H7 (cell line): ENCODE data around the gene NANP. TPM values are rescaled to one million over a fixed set of nuclear protein-coding genes. Genes with fewer than 3 reads are reported as not detected.
A peak's percentile ranks its signal among the peaks of the same experiment; 100 is the strongest.
"Not testable (repeated sequence)": the region's sequence is repeated elsewhere in the genome, so short reads cannot be mapped to it uniquely, and the experiment has no call there.

Source experiments
- DNase-seq: peaks from one replicate; pipeline ENCODE4 v3.0.0; 2012
- H3K27me3 ChIP-seq: 2 replicates; pipeline ENCODE4 v1.6.0; 2011; ENCODE audit warnings: mild to moderate bottlenecking, low read length; ENCODE audit not compliant: control insufficient read depth, insufficient read depth
- H3K36me3 ChIP-seq: replicated peaks from 2 replicates; pipeline ENCODE4 v1.5.1; 2011; ENCODE audit warnings: low read length; ENCODE audit not compliant: control insufficient read depth, insufficient read depth
- H3K4me3 ChIP-seq: 2 replicates; pipeline ENCODE4 v1.5.1; 2011; ENCODE audit warnings: low read depth, mild to moderate bottlenecking, control low read depth, low read length, moderate library complexity; ENCODE audit not compliant: insufficient read depth
- total RNA-seq: library from RNA; depleted of rRNA; stranded (reverse); fragments of >200 nt; shearing (Covaris generic); gene quantifications from 2 replicates; pipeline ENCODE4 v1.2.3, GENCODE V29; 2014; rRNA removed

Gene NANP, protein sequence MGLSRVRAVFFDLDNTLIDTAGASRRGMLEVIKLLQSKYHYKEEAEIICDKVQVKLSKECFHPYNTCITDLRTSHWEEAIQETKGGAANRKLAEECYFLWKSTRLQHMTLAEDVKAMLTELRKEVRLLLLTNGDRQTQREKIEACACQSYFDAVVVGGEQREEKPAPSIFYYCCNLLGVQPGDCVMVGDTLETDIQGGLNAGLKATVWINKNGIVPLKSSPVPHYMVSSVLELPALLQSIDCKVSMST
- 7.0 and 7.2 TPM in 2 replicates for total RNA-seq

DNA sequence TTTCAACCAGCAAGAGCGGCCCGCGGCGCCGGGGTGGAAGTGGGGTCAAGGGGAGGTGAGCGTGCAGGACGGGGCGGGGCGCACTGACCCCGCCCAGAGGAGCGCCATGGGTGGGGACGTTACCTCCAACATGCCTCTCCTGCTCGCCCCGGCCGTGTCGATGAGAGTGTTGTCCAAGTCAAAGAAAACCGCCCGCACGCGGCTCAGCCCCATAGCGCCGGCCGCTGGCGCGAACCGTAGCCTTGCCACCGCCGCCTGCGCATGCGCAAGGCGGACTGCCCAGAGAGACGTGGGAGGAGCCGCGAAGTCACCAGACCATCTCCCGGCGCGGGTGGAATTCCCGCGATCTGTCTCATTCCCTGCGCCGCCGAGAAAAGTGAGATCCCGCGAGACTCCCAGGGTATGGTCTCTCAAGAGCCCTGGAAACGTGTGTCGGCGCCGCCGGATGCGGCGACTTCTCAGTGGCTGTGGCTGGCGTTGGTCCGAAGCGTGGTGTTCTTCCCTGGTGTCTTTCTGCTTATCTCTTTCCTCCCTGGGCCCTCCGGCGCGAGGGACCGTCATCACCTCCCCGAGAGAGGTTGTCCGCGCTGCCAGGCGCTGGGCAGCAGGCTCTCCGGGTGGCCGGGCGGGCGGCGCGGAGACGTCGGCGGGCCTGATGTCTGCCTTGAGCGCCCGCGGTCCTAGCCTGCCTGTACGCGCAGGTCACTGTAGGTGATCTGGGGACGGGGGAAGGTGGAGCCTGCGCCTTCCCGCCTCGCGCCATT, at the start of gene NANP:
Gene NANP (minus strand): TSS at position 279 of the 764 bp plus-strand sequence. CDS start 66 bp downstream, at position 213.
- no peaks in the 10 kb centered on the region for H3K36me3 ChIP-seq
- peak; percentile 94 for DNase-seq
- peak within 1 kb of the TSS; percentile 81 for H3K4me3 ChIP-seq
- peaks cover 4% of the 10 kb centered on the region; the same call in 1 of the 2 replicates for H3K27me3 ChIP-seq

DNA sequence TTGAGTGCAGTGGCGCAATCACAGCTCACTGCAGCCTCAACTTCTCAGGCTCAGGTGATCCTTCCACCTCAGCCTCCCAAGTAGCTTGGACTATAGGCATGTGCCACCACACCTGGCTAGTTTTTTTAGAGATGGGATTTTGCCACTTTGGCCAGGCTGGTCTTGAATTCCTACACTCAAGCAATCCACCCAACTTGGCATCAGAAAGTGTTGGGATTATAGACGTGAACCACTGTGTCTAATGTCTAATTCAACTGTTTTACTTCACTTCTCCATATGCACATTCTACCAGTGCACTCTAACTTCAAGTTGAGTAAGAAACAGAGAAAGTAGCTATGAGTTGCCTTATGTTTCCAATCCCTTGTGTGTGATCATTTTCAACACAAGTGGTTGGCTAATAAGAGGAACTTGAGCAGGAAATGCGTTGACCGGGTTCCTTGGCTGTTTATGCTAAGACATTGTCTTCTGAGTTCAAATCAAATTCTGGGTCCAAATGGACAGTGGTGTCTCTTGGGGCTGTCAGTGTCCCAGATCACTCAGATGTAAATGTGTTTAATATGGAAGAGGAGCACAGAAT, 48.9 kb upstream of the NANP start:
- Histone ChIP-seq H3K27me3 (no peaks in the 10 kb centered on the region), H3K4me3 (no peak overlapping the region), H3K36me3 (peaks cover 24% of the 10 kb centered on the region)
- no peak for DNase-seq

DNA sequence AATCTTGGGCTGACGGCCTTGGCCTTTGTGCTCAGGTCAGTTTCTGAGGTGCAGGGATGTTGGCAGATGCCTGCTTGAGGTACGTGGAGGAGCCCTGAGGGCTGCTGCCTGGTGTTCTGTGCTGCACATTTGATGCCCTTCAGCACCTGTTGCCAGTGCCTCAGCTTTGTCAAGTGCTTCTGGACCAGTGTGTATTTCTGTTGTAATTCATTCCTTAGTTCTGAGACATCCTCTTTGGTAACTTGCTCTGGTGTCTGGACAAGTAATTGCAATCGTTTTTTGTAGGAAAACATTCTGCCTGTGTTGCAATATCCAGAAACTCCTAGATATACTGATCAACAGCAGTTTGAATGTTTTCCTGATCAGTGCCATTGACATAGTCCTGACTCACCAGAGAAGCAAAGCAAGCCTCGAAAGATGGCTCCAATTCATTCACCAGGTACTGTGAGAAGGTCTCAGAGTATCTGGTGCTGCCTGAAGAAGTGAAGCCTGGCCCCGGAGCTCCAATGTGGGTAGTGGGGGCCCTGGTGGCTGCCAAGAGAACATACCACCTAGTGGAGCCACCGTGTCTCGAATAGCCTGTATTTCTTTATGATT, 46.1 kb upstream of the NANP start:
- peak; percentile 55 for DNase-seq

DNA sequence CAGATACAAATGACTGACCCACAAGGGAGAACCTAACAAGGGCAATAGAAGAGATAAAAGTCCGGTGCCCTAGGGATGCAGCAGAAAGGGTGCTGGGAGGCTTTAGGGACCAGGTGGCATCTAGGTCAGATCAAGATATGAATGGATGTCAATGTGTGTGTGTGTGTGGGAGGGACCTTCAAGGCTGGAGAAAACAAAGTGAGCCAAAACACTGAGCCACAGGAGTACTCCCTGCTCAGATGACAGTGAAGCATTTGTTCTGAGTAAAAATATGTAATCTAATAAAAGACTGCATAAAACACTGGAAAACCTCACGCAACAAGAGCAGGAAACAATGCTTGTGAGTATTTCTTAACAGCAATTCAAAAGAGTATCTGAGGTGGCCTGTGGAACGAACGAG, 44.6 kb upstream of the NANP start:
- no peak for DNase-seq
- Histone ChIP-seq H3K27me3 (no peaks in the 10 kb centered on the region), H3K36me3 (no peaks in the 10 kb centered on the region), H3K4me3 (no peak overlapping the region)

More for the DNA sequence above, 46.1 kb upstream of the NANP start:
- no peak overlapping the region for H3K4me3 ChIP-seq
- H3K36me3 ChIP-seq, result peaks cover 7% of the 10 kb centered on the region
- no peaks in the 10 kb centered on the region for H3K27me3 ChIP-seq

DNA sequence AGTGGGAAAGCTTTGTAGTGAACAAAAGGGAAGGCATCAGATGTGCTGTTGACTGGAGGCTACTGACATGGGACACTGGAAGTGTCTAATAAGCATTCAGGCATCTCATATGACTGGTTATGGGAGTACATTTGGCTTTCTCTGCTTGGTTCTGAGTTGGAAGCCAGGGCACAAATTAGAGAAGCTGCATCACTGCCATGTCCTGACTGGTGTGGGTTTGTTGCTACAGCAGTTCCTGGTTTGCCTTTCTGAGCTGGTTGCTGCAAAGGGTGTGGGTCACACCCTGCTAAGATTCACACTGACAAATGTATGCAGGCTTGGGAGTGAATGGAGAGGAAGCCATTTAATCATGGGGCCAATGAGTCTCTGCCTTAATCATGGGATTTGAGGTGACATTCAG, 36.2 kb upstream of the NANP start:
- no peak for DNase-seq

DNA sequence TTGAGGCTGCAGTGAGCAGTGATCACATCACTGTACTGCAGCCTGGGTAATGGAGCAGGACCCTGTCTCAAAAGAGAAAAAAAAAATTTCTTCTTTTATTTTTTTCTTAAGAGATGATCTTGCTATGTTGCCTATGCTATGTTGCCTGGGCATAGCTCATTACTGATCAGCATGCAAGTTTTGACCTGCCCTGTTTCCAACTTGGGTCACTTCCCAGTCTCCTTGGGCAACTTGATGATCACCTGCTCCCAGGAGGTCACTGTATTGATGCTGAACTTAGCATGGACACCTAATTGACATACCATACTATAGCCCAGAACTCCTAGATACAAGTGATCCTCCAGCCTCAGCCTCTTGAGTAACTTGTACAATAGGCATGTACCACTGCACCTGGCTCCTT, 30.7 kb upstream of the NANP start:
- H3K4me3 ChIP-seq, result no peak overlapping the region
- DNase-seq, result no peak
- H3K36me3 ChIP-seq, result no peaks in the 10 kb centered on the region
- H3K27me3 ChIP-seq, result no peaks in the 10 kb centered on the region

More for the DNA sequence above, 36.2 kb upstream of the NANP start:
- Histone ChIP-seq H3K4me3 (no peak overlapping the region), H3K27me3 (no peaks in the 10 kb centered on the region), H3K36me3 (no peaks in the 10 kb centered on the region)

DNA sequence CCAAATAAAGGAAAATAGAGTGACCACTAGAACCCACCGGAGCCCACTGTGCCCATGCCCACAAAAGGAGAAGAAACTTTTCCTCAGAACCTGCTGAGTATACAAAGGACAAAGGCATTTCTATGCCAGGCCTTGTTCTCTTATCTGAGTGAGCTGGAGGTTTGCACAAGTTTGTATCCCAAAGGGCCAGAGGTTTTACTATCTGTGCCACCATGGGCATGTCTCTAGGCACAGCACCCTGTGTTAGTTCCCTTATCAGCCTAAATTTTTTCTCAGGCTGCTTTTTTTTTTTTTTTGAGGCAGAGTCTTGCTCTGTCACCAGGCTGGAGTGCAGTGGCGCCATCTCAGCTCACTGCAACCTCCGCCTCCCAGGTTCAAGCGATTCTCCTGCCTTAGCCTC, 29.1 kb upstream of the NANP start:
- DNase-seq, H3K27me3 ChIP-seq, H3K36me3 ChIP-seq, H3K4me3 ChIP-seq: not testable (repeated sequence)

DNA sequence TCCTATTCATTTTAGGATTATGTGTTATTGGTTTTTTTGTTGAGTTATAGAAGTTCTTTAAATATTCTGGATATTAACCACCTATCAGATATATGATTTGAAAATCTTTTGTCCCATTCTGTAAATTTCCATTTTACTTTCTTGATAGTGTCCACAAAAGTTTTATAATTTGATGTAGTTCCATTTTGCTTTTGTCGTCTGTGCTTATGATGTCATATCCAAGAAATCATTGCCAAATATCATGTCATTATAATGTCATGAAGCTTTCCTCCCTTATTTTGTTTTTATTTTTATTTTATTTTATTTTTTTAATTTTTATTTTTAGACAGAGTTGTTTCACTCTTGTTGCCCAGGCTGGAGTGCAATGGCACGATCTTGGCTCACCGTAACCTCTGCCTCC, 21.0 kb upstream of the NANP start:
- Histone ChIP-seq H3K27me3 (no peaks in the 10 kb centered on the region), H3K36me3 (peaks cover 3% of the 10 kb centered on the region; the same call in 1 of the 2 replicates), H3K4me3 (no peak overlapping the region)
- no peak for DNase-seq

DNA sequence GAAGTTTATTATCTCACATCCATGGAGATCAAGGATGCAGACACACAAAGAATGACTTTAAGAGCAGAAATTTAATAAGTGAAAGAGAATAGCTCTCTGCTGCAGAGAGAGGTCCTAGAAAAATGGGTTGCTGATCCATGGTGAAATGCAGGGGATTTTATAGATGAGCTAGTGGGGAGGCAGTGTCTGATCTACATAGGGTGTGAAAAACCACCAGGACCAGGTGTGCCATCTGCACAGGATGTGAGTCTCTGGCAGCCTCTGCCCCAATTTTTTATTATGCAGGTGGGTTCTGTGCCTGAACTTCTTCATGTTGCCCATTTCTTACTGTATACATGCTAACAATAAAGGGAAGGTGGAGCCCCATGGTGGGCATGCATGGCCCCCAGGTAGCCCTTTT, 19.9 kb upstream of the NANP start:
- H3K4me3 ChIP-seq, result no peak overlapping the region
- DNase-seq, result no peak
- peaks cover 3% of the 10 kb centered on the region; the same call in 1 of the 2 replicates for H3K36me3 ChIP-seq
- no peaks in the 10 kb centered on the region for H3K27me3 ChIP-seq

DNA sequence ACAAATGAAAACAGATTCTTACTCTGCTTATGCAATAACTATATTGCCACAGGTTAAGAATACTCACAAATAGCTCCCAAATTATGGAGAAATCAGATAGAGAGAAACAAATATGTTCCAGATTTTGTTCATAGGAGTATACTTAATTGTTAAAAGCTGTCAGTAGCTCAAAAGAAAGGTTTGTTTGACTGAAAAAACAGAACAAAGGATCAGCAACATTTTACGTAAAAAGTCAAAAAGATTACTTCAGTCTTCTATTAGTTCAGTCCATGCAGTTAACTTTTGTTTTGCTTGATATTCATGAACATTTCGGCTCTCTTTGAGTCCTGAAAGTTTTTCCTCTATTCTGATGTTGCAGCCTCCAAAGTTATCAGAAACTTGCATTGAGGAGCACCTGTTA, 13.4 kb upstream of the NANP start:
- DNase-seq, result no peak
- peaks cover 1% of the 10 kb centered on the region for H3K36me3 ChIP-seq
- H3K4me3 ChIP-seq, result no peak overlapping the region

DNA sequence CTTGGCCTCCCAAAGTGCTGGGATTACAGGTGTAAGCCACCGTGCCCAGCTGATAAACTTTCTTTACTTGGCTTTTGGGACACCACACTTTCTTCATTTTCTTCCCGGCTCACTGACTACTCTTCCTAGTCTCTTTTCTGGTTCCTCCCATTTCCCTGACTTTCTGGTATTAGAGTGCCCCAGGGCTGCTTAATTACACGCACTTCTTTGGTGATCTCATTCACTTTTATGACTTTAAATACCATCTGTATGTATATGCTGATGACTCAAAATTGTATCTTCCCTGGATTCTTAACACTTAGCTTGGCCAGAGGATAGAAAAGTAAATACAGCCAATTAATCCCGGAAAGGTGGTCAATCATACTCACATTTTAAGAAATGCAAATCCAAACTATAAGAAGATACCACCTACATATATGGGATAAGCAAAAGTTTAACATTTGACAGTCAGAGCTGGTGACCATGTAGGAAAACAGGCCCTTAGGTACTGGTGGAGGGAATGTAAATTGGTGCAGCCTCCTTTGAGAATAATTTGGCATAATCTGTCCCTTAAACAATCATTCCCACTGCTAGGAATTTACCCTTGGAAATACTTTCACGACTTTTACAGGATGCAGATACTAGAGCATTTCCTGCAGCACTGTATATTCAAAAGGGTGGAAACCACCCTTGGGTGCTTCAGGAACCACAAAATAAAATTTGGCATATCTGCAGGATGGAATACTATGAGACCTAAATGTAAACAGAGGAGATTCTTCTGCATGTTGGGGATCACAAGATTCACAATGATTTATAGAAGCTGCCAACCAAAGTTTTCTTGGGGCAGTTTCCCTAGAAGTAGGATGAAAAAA, 9.4 kb upstream of the NANP start:
- Histone ChIP-seq H3K36me3 (peaks cover 1% of the 10 kb centered on the region), H3K27me3 (no peaks in the 10 kb centered on the region), H3K4me3 (no peak overlapping the region)
- DNase-seq, result no peak

More for the DNA sequence above, 13.4 kb upstream of the NANP start:
- no peaks in the 10 kb centered on the region for H3K27me3 ChIP-seq

DNA sequence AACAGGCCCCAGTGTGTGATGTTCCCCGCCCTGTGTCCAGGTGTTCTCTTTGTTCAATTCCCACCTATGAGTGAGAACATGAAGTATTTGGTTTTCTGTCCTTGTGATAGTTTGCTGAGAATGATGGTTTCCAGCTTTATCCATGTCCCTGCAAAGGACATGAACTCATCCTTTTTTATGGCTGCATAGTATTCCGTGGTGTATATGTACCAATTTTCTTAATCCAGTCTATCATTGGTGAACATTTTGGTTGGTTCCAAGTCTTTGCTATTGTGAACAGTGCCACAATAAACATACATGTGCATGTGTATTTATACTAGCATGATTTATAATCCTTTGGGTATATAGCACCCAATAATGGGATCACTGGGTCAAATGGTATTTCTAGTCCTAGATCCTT, 6.8 kb upstream of the NANP start:
- not testable (repeated sequence) for DNase-seq, H3K4me3 ChIP-seq, H3K36me3 ChIP-seq, H3K27me3 ChIP-seq

DNA sequence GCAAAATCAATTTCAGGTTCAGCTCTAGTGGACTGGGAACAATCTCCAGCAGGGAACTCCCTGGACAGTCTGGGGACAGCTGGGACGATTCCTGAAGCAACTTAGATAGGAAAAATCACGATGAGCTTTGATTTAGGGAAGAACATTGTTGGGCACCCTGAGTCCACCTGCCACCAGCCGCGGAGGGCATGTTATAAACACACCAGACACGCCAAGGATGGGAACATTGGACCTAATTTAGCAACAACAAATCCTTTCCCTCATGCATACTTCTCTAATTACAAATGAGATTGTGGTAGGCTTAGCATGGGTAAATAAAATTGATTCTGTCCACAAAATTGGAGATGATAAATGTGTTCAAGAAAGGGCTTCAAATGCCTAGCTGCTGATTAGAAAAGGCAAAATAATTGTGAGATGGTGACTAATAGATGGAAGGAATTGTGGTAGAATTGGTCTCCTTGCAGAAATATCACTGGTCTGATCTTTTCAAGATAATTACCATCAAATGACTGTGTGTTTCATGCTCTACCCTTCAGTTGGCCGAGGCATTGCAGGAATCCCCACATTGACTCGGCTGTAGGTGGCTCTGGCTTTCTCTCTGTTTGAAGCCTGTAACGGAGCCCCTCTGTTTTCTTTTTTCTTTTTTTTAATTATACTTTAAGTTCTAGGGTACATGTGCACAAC, 6.1 kb upstream of the NANP start:
- DNase-seq, result no peak
- H3K36me3 ChIP-seq, result no peaks in the 10 kb centered on the region; the same call in 1 of the 2 replicates
- H3K4me3 ChIP-seq, result no peak overlapping the region
- H3K27me3 ChIP-seq, result no peaks in the 10 kb centered on the region
